Left ventricle myocardium superior (tissue), 1 donor: Measurements from ENCODE around the gene SEPTIN11. TPM values are rescaled to one million over a fixed set of nuclear protein-coding genes. Genes with fewer than 3 reads are reported as not detected.

ENCODE experiments used
- ATAC-seq: fragments of 200-7000 bp; cut with Tn5 transposase; one replicate; pipeline ENCODE4 v1.9.1; 2020; ENCODE audit warnings: mild to moderate bottlenecking, moderate library complexity
- DNase-seq: peaks from one replicate; pipeline ENCODE4 v3.0.0-alpha.2; 2020
- intact Hi-C: fragments of 100-400 bp; cut with micrococcal nuclease; formaldehyde crosslinking; loops from one replicate; pipeline ENCODE4 v1.11.0; 2022
- total RNA-seq: library from RNA; stranded (reverse); fragmentation: NEBNext Ultra II Directional; extraction: Animal tissue kit (Norgen Biotek cat#: 25700); gene quantifications from one replicate; pipeline ENCODE4 v1.2.1, GENCODE V29; 2021
- donor health status: DM: no; HTN: yes; CAD: no; lungs with severe emphysema.

The SEPTIN11 gene
- total RNA-seq, 1 donor from 2014 or later: 24.7 TPM

GRCh38 chr4:76997077-76997476, 47.5 kb downstream of the SEPTIN11 start:
- ATAC-seq: no peak
- intact Hi-C loops: no loop called here
- DNase-seq: no peak

- peak; percentile 32 for DNase-seq
- peak; percentile 26 for ATAC-seq
- intact Hi-C loops: no loop called here
Observed at GRCh38 chr4:76997532-76997931, 48.0 kb downstream of the SEPTIN11 start.

- peak; percentile 48 for ATAC-seq
- peak; percentile 32 for DNase-seq
- intact Hi-C loops: no loop called here
Observed at GRCh38 chr4:76998251-76998901, 48.8 kb downstream of the SEPTIN11 start.

Other genes with a start within 250 kb of the SEPTIN11 start
- gene SOWAHB, start 51.6 kb upstream of the SEPTIN11 start, total RNA-seq: not detected
- 294 TPM for gene CCNI, start 126.2 kb downstream of the SEPTIN11 start, total RNA-seq
- 10.3 TPM for gene CCNG2, start 207.5 kb downstream of the SEPTIN11 start, total RNA-seq